ENCODE measurements around the gene WFDC12.

- TF ChIP-seq SIN3A (IDR thresholded peaks at IDR 0.05; ENCODE audit: borderline replicate concordance, insufficient read depth, low read length), result no peak
- no peak for TF ChIP-seq REST (IDR thresholded peaks at IDR 0.05; ENCODE audit: insufficient read depth in 1 of 2, low read depth in 2 of 2, low read length in 2 of 2)
- no peak for TF ChIP-seq POLR2AphosphoS5 (IDR thresholded peaks at IDR 0.05; ENCODE audit: low read depth, low read length)
Observed at GRCh38 chr20:45136911-45137310, 12.6 kb upstream of the WFDC12 start.
